SK-N-MC (cell line): ENCODE measurements around the gene FCHO1.

ENCODE experiments used
- DNase-seq: peaks from one replicate; pipeline ENCODE4 v3.0.0-alpha.2; 2011; ENCODE audit warnings: low read depth, low spot score
- H3K27ac ChIP-seq: fragments of 200-600 bp; sonication (generic); 2 replicates; pipeline ENCODE4 v1.5.1; 2016; ENCODE audit warnings: mixed run types
- H3K36me3 ChIP-seq: fragments of 200-600 bp; sonication (generic); 2 replicates; pipeline ENCODE4 v1.6.1; 2017; ENCODE audit warnings: antibody characterized with exemption, low read length, mixed read lengths; ENCODE audit not compliant: insufficient read depth
- H3K4me3 ChIP-seq: fragments of 200-600 bp; sonication (generic); 2 replicates; pipeline ENCODE4 v1.5.1; 2016
- H3K9ac ChIP-seq: fragments of 200-600 bp; sonication (generic); 2 replicates; pipeline ENCODE4 v1.8.0; 2017; ENCODE audit warnings: mixed run types, mixed read lengths; ENCODE audit not compliant: insufficient read length
- H3K9me3 ChIP-seq: fragments of 200-600 bp; sonication (generic); 2 replicates; pipeline ENCODE4 v1.6.1; 2017; ENCODE audit warnings: low read depth, mild to moderate bottlenecking, antibody characterized with exemption, low read length, moderate library complexity, mixed read lengths
- EZH2 ChIP-seq: fragments of 200-600 bp; sonication (generic); IDR thresholded peaks from one replicate; pipeline ENCODE4 v1.6.1; 2017; ENCODE audit warnings: antibody characterized with exemption
- FOXP2 ChIP-seq: optimal IDR thresholded peaks from 2 replicates; pipeline ENCODE3; 2011; ENCODE audit warnings: mild to moderate bottlenecking, moderate library complexity; ENCODE audit not compliant: insufficient read depth; ENCODE audit errors: extremely low read length, control extremely low read depth
- POLR2AphosphoS5 ChIP-seq: IDR thresholded peaks from 2 replicates; pipeline ENCODE4 v1.6.1; 2012; ENCODE audit warnings: mild to moderate bottlenecking, low read depth, low read length, borderline replicate concordance

The FCHO1 gene

DNA sequence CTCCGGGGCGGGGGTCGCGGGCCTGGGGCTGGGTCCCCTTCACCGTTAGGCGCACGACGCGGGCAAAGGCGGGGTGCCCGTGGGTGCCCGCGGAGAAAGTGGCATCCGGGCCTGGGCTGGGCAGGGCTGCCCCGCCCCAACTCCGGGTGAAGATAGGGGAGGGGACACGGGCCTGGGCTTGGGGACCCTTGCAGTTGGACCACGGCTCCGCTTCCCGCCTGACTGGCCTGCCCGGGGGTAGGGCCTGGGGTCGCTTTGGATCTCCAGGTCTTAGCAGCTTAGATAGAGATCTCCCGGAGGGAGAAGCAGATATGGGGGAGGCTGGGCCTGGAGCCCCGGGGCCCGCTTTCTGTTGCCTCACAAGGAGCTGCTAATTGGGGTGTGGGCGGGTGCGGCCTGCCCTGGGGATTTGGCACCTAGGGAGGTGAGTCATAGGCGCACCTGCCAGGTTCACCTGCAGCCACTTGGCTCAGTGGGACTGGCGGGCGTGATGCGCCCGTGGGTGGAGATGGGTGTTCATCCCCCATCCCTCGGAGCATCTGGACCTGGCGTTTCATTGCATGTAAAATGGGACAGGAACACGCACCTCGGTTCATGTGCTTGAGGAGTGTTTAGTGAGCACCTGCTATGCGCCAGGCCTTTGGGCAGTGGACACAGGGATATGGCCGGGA is 31.4 kb upstream of the FCHO1 start:
- Histone ChIP-seq H3K36me3 (peaks cover 6% of the 10 kb centered on the region; the same call in 1 of the 2 replicates), H3K9ac (peak overlapping the region; percentile 77), H3K4me3 (peak overlapping the region; percentile 82), H3K27ac (no peak overlapping the region), H3K9me3 (no peaks in the 10 kb centered on the region)
- DNase-seq = no peak
- TF ChIP-seq EZH2 = no peak
- no peak for TF ChIP-seq POLR2AphosphoS5
- TF ChIP-seq FOXP2 = no peak

DNA sequence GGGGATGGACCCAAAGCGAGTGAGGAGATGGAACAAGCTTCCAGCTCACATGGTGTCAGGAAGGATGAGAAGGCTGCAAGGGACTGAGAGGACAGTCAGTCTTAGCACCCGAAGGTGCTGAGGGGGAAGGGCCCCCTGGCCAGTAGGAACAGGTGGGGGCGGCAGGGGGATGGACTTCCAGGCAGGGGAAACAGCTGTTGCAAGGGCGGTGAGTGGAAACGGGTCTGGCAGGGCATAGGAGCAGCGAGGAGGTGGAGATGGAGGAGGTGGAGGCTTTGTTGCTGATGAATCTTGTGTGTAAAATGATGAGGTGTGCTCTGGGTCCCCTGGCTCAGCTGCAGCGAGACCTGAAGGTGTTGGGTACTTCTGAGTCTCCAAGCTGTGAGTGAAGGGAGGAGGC is 30.8 kb upstream of the FCHO1 start:
- Histone ChIP-seq H3K36me3 (peaks cover 10% of the 10 kb centered on the region; the same call in 1 of the 2 replicates), H3K9me3 (no peaks in the 10 kb centered on the region), H3K27ac (no peak overlapping the region), H3K4me3 (peak overlapping the region; percentile 82), H3K9ac (peak overlapping the region; percentile 77)
- DNase-seq = no peak
- TF ChIP-seq FOXP2 (no peak), POLR2AphosphoS5 (no peak), EZH2 (no peak)

DNA sequence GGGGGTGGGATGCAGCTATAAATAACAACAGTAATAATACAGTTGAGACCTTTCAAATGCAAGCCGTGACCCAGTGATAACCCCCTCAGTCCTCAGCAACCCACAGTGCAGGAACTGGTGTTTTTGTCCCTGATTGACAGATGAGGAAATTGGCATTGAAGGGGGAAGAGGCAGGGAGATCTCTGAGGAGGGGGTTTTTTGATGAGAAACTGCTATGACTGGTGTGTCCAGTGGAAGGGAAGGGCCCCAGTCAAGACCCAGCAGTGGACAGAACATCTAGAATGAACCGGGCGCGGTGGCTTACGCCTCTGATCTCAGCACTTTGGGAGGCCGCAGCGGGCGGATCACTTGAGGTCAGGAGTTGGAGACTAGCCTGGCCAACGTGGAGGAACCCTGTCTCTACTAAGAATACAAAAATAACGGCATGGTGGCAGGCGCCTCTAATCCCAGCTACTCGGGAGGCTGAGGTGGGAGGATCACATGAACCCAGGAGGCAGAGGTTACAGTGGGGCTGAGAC is 30.1 kb upstream of the FCHO1 start:
- peaks cover 16% of the 10 kb centered on the region; the same call in 1 of the 2 replicates for H3K36me3 ChIP-seq
- no peak for TF ChIP-seq EZH2
- TF ChIP-seq POLR2AphosphoS5 = no peak
- no peak for TF ChIP-seq FOXP2
- DNase-seq = no peak
- H3K4me3 ChIP-seq = no peak overlapping the region
- H3K27ac ChIP-seq = no peak overlapping the region
- no peaks in the 10 kb centered on the region for H3K9me3 ChIP-seq
- H3K9ac ChIP-seq = no peak overlapping the region

DNA sequence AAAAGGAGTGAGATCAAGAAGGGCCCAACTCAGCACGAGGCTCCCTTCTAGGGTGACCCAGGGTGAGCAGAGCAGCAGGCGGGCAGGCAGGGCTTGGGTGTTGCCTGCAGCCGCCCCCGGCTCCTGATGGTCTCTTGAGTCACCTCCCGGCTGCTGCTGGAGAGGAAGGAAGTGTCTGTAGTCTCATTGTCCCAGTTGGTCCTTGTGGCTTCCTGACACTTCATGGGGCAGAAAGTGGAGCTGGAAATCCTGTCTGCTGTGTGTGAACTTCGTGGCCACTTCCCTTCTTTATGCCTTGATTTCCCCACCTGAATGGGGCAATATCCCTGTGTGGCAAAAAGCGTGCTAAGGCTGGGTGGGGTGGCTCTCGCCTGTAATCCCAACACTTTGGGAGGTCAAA is 29.5 kb upstream of the FCHO1 start:
- Histone ChIP-seq H3K9me3 (no peaks in the 10 kb centered on the region), H3K36me3 (peaks cover 16% of the 10 kb centered on the region; the same call in 1 of the 2 replicates), H3K4me3 (no peak overlapping the region), H3K9ac (no peak overlapping the region), H3K27ac (no peak overlapping the region)
- DNase-seq = no peak
- no peak for TF ChIP-seq EZH2
- no peak for TF ChIP-seq POLR2AphosphoS5
- TF ChIP-seq FOXP2 = no peak

DNA sequence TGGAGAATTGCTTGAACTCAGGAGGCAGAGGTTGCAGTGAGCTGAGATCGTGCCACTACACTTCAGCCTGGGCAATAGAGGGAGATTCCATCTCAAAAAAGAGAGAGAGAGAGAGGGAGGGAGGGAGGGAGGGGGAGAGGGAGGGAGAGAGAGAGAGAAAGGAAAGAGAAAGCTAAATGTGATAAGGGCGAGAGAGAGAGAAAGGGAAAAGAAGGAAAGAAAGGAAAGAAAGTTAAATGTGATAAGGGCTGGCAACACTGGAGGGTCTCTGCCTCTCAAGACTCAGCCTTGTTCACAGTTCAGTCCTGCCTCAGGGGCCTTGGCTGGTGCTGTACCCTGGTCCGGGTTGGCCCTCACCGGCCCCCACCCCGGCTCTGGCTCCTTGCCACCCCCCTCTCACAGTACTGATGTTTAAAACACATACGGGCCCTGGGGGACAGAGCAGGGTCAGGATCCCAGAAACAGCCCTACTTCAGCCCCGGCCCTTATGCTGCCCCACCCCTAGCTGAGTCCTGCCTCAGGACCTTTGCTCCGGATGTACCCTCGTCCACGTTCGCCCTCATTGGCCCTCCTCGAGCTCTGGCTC is 28.5 kb upstream of the FCHO1 start:
- TF ChIP-seq EZH2 (no peak), POLR2AphosphoS5 (no peak), FOXP2 (no peak)
- peaks cover 16% of the 10 kb centered on the region; the same call in 1 of the 2 replicates for H3K36me3 ChIP-seq

DNA sequence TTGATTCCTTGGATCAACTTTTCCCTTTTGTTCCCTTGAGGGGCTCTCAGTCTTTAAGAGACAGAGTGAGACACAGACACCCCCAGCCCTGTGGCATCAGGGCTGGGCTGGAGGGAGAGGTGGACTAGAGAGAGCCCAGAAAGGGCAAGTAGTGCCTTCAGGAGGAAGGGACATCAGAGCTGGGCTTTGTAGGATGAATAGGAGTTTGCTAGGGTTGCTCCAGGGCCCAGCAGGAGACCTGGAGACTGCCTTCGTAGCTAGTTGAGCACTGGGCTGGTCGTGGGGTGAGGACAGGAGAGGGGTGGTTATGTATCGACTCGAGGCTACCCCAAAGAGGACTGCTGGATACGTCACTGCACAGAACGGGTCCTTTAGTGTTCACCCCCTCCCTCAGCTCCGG is 26.6 kb upstream of the FCHO1 start:
- no peak for TF ChIP-seq EZH2
- TF ChIP-seq POLR2AphosphoS5 = no peak
- TF ChIP-seq FOXP2 = no peak
- peaks cover 31% of the 10 kb centered on the region; the same call in 1 of the 2 replicates for H3K36me3 ChIP-seq
- no peak overlapping the region for H3K27ac ChIP-seq
- H3K9ac ChIP-seq = no peak overlapping the region
- no peaks in the 10 kb centered on the region for H3K9me3 ChIP-seq
- no peak for DNase-seq
- H3K4me3 ChIP-seq = no peak overlapping the region

More for the DNA sequence above, 28.5 kb upstream of the FCHO1 start:
- DNase-seq = no peak
- Histone ChIP-seq H3K9me3 (no peaks in the 10 kb centered on the region), H3K27ac (no peak overlapping the region), H3K9ac (no peak overlapping the region), H3K4me3 (no peak overlapping the region)

DNA sequence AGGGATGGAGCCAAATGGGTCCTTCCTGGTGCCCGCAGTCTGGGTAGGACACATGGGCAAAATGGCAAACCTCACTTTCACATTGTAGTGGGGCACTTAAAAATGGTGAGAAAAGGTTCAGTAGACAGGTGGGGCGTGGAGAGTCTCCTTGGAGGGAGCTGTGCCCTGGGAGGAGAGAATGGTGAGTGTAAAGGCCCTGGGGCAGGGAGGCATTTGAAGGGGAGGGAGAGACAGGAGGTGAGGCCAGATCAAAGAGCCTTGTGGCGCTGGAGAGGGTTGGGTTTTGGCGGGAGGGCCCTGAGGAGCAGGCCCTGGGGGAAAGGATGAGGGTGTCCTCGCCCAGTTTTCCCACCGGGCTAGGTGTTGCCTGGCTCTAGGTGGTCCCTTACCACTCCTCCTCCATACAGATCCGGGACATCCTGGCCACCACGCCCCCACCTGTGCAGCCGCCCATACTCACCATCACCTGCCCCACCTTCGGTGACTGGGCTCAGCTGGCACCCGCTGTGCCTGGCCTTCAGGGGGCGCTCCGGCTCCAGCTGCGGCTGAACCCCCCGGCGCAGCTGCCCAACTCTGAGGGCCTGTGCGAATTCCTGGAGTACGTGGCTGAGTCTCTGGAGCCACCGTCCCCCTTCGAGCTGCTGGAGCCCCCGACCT is 25.7 kb upstream of the FCHO1 start:
- H3K9me3 ChIP-seq = no peaks in the 10 kb centered on the region
- no peak overlapping the region for H3K9ac ChIP-seq
- no peak for DNase-seq
- no peak overlapping the region for H3K27ac ChIP-seq
- H3K36me3 ChIP-seq = peaks cover 40% of the 10 kb centered on the region
- TF ChIP-seq FOXP2 (no peak), POLR2AphosphoS5 (no peak), EZH2 (no peak)
- H3K4me3 ChIP-seq = no peak overlapping the region

DNA sequence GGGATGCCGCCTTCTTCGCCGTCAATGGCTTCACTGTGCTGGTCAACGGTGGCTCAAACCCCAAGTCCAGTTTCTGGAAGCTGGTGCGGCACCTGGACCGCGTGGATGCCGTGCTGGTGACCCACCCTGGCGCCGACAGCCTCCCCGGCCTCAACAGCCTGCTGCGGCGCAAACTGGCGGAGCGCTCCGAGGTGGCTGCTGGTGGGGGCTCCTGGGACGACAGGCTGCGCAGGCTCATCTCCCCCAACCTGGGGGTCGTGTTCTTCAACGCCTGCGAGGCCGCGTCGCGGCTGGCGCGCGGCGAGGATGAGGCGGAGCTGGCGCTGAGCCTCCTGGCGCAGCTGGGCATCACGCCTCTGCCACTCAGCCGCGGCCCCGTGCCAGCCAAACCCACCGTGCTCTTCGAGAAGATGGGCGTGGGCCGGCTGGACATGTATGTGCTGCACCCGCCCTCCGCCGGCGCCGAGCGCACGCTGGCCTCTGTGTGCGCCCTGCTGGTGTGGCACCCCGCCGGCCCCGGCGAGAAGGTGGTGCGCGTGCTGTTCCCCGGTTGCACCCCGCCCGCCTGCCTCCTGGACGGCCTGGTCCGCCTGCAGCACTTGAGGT is 25.0 kb upstream of the FCHO1 start:
- Histone ChIP-seq H3K9me3 (no peaks in the 10 kb centered on the region), H3K4me3 (no peak overlapping the region), H3K27ac (no peak overlapping the region), H3K36me3 (peaks cover 47% of the 10 kb centered on the region), H3K9ac (no peak overlapping the region)
- no peak for DNase-seq
- TF ChIP-seq POLR2AphosphoS5 (no peak), FOXP2 (no peak), EZH2 (no peak)
